Duodenal mucosa (tissue), 2 donors: ENCODE measurements around the gene TEX30.
A peak's percentile ranks its signal among the peaks of the same experiment; 100 is the strongest.
"Not testable (repeated sequence)": the region's sequence is repeated elsewhere in the genome, so short reads cannot be mapped to it uniquely, and the experiment has no call there.

ENCODE experiments used
- H3K27ac ChIP-seq: one replicate; pipeline ENCODE4 v1.7.0; 2013; ENCODE audit warnings: low read depth, low read length
- H3K27me3 ChIP-seq, 2 donors: one replicate each; pipeline ENCODE4 v1.7.0; 2013; ENCODE audit warnings: low read length in 2 of 2, control low read depth in 1 of 2; ENCODE audit not compliant: insufficient read depth in 2 of 2, control insufficient read depth in 1 of 2
- H3K36me3 ChIP-seq, 2 donors: one replicate each; pipeline ENCODE4 v1.7.0; 2013; ENCODE audit warnings: low read length in 2 of 2, control low read depth in 1 of 2; ENCODE audit not compliant: insufficient read depth in 2 of 2, control insufficient read depth in 1 of 2
- H3K4me1 ChIP-seq, 2 donors: one replicate each; pipeline ENCODE4 v1.7.0; 2013; ENCODE audit warnings: low read length in 2 of 2, control low read depth in 1 of 2; ENCODE audit not compliant: insufficient read depth in 2 of 2, control insufficient read depth in 1 of 2
- H3K4me3 ChIP-seq, 2 donors: one replicate each; pipeline ENCODE4 v1.7.0; 2013; ENCODE audit warnings: low read length in 2 of 2, low read depth in 1 of 2
- H3K9ac ChIP-seq, 2 donors: one replicate each; pipeline ENCODE4 v1.7.0; 2013; ENCODE audit warnings: low read length in 2 of 2, low read depth in 1 of 2
- H3K9me3 ChIP-seq, 2 donors: one replicate each; pipeline ENCODE4 v1.7.0; 2013; ENCODE audit warnings: low read length in 2 of 2, control low read depth in 1 of 2; ENCODE audit not compliant: control insufficient read depth in 1 of 2

The TEX30 gene

DNA sequence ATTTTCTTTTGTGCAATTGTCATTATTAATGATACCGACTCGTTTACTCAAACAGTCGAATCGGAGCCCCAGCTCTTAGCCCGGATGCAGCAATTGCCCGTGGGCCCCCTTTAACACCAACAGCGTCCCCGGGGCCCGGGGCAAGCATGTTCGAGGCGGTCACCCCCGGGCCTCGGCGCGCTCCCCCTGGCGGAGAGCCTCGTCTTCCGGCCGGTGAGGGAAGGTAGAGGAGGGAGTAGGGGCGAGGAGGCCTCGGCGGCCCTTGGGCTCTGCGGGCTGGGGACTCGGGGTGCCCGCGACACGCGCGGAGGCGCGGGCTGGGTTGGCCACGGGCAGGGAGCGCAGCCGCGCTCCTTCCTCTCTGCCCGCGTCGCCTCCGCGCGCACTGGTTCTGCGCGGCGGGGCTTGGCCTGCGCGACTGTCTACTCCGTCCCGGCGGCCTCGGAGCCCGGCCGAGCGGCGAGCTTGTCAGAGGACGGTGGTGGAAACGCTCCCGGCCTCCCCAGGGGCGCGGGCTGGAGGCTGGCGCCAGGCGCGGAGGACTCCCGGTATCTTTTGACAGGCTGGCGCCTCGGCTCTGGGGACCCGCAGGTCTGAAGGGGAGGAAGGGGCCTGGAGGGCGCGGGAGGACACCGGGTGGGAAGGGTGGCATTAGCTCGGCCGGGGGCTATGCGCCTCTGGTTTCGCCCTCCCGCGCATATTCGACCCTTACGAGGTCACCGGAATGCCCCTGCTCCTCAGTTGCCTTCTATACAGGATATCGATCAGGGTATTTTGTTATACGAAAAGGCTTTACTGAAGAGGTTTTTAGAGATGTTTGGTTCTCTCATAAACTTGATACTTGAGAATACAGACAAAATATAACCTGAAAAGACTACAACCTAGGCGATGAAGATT lies 26.8 kb upstream of the TEX30 start:
- no peaks in the 10 kb centered on the region for H3K27me3 ChIP-seq
- H3K9ac ChIP-seq, result peak overlapping the region; percentile 59 to 73
- peaks cover 0 to 8% of the 10 kb centered on the region in 2 donors for H3K4me1 ChIP-seq
- peak overlapping the region; percentile 87 for H3K4me3 ChIP-seq
- H3K27ac ChIP-seq, result peak overlapping the region; percentile 73
- H3K36me3 ChIP-seq, result no peaks in the 10 kb centered on the region
- H3K9me3 ChIP-seq, result no peaks in the 10 kb centered on the region

- peak overlapping the region; percentile 87 for H3K4me3 ChIP-seq
- peak overlapping the region; percentile 73 for H3K27ac ChIP-seq
- no peaks in the 10 kb centered on the region for H3K9me3 ChIP-seq
- no peaks in the 10 kb centered on the region for H3K27me3 ChIP-seq
- no peaks in the 10 kb centered on the region for H3K36me3 ChIP-seq
- peak overlapping the region; percentile 59 to 73 for H3K9ac ChIP-seq
- peaks cover 0 to 8% of the 10 kb centered on the region in 2 donors for H3K4me1 ChIP-seq
These were observed 26.0 kb upstream of the TEX30 start for GRCh38 chr13:102799426-102800144.

DNA sequence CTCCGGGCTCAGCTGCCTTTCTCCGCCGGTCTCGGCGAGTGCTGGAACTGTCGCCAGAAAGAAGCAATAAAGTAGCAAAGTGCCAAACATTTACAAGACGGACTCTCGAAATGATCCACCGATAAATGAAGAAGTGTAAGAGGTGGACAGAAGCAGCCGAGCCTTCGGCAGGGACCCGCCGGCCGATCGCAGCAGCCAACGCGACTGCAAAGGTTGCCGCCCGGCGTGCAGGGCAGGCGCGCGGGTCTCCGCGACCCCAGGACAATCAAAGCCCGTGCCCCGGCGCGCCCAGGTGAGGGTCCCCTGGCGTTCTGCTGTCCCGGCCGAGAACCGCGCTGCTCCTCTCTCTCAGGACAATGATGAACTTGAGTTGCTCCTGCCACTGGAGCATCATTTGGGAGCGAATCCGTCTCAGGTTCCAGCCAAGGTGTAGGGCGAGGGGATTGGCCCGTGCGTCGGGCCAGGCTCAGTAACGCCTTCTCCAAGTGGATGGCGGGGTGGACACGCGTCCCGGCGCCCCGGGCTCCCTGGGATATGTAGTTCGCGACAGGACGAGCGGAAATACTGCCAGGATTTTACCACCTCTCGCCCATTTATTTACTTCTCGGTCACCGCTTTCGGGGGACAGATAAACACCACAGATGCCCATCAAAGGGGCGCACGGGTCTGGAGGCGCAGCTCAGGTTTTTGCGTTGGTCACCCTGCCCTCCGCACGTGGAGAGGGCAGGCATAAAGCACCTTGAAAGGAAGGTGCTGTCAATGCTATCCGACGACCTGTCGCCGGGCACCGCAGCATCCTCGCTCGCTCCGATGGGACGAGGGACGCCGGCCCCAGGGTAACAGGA lies 25.2 kb upstream of the TEX30 start, which contains the start of the genes BIVM and POGLUT2:
Gene BIVM, plus strand, starts transcription at position 539 of the 845 bp plus-strand sequence. CDS start 8,149 bp downstream, outside the sequence.
Gene POGLUT2, minus strand, starts transcription at position 396 of the 845 bp plus-strand sequence. Its CDS starts 306 bp downstream, at position 90.
- peaks cover 0 to 8% of the 10 kb centered on the region in 2 donors for H3K4me1 ChIP-seq
- peak within 1 kb of the TSS; percentile 73 for H3K27ac ChIP-seq
- H3K27me3 ChIP-seq, result no peaks in the 10 kb centered on the region
- H3K4me3 ChIP-seq, result peak within 1 kb of the TSS; percentile 87
- H3K36me3 ChIP-seq, result no peaks in the 10 kb centered on the region
- H3K9me3 ChIP-seq, result no peaks in the 10 kb centered on the region
- peak within 1 kb of the TSS; percentile 59 to 73 for H3K9ac ChIP-seq

DNA sequence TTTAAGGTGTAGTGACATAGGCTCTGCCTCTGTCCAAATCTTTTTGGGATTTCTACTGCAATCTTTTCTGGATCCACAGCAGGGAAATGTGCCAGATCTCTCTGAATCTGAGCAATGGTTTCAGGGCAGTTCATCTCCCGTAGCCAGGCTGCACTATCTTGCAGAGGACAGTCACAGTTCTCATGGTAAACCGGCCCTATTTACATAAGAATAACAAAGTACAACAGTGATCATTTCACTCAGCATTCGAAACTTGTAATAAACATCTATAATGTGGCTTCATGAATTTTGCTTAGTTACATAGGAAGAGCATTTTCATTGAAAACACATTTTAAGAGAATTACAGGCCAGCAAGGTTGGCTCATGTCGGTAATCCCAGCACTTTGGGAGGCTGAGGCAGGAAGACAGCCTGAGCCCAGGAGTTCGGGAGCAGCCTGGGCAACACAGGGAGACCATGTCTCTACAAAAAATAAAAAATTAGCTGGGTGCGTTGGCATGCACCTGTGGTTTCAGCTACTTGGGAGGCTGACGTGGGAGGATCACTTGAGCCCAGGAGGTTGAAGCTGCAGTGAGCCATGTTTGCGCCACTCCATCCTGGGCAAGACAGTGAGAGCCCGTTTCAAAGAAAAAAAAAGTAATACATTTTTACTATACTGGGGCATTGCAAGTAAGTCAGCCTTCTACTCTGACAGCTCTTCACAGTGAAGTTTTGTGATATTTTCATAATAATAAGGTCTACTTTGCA lies 20.2 kb upstream of the TEX30 start:
- no peaks in the 10 kb centered on the region for H3K9me3 ChIP-seq
- H3K27ac ChIP-seq, result no peak overlapping the region
- no peaks in the 10 kb centered on the region for H3K27me3 ChIP-seq
- H3K36me3 ChIP-seq, result peaks cover 0 to 10% of the 10 kb centered on the region in 2 donors
- H3K9ac ChIP-seq, result no peak overlapping the region
- peaks cover 0 to 4% of the 10 kb centered on the region in 2 donors for H3K4me1 ChIP-seq
- H3K4me3 ChIP-seq, result no peak overlapping the region

DNA sequence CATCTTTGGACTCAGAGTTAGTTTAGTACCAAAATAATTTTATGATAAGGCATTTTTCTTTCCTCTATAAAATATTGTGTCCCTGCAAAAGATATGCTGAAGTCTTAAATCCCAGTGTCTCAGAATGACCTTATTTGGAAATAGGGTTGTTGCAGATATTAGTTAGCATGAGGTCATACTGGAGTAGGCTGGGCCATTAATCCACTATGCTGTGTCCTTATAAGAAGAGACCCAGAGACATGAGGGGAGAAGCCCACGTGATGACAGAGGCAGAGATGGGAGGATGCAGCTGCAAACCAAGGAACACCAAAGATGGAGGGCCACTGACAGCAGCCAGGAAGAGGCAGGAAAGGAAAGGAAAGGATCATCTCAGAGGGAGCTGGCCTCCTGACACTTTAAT lies 18.8 kb upstream of the TEX30 start:
- Histone ChIP-seq H3K27ac (no peak overlapping the region), H3K9ac (no peak overlapping the region), H3K27me3 (no peaks in the 10 kb centered on the region), H3K4me1 (no peaks in the 10 kb centered on the region), H3K9me3 (no peaks in the 10 kb centered on the region), H3K4me3 (no peak overlapping the region), H3K36me3 (peaks cover 0 to 10% of the 10 kb centered on the region in 2 donors)

- H3K27me3 ChIP-seq, result no peaks in the 10 kb centered on the region
- H3K36me3 ChIP-seq, result peaks cover 0 to 10% of the 10 kb centered on the region in 2 donors
- no peak overlapping the region for H3K27ac ChIP-seq
- no peak overlapping the region for H3K4me3 ChIP-seq
- H3K4me1 ChIP-seq, result no peaks in the 10 kb centered on the region
- no peak overlapping the region for H3K9ac ChIP-seq
- H3K9me3 ChIP-seq, result no peaks in the 10 kb centered on the region
These were observed 15.1 kb upstream of the TEX30 start for GRCh38 chr13:102788683-102789082.

DNA sequence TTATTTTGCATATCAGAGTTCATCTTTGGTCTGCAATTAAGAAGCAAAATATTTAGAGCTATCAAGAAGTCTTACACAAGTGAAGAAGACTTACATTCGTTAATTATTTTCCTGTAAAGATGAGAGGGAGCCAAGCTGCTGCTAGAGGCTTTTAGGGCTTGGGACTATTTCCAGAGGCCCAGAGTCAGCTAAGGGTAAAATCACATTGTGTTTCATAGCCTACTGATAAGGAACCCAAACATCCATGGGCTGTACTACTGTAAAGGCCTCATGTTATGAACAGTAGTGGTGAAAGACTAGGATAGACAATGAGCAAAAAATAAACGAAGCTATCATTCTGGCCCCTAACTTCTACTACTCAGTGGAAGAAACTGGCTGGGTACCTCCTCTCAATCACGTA lies 10.9 kb upstream of the TEX30 start:
- no peak overlapping the region for H3K4me3 ChIP-seq
- H3K9me3 ChIP-seq, result no peaks in the 10 kb centered on the region
- H3K27ac ChIP-seq, result no peak overlapping the region
- no peaks in the 10 kb centered on the region for H3K4me1 ChIP-seq
- H3K36me3 ChIP-seq, result no peaks in the 10 kb centered on the region
- no peak overlapping the region for H3K9ac ChIP-seq
- no peaks in the 10 kb centered on the region for H3K27me3 ChIP-seq

- no peaks in the 10 kb centered on the region for H3K27me3 ChIP-seq
- no peaks in the 10 kb centered on the region for H3K36me3 ChIP-seq
- H3K4me1 ChIP-seq, result no peaks in the 10 kb centered on the region
- H3K4me3 ChIP-seq, result no peak overlapping the region
- no peak overlapping the region for H3K9ac ChIP-seq
- no peak overlapping the region for H3K27ac ChIP-seq
- H3K9me3 ChIP-seq, result no peaks in the 10 kb centered on the region
These were observed 8.0 kb upstream of the TEX30 start for GRCh38 chr13:102781591-102781990.

DNA sequence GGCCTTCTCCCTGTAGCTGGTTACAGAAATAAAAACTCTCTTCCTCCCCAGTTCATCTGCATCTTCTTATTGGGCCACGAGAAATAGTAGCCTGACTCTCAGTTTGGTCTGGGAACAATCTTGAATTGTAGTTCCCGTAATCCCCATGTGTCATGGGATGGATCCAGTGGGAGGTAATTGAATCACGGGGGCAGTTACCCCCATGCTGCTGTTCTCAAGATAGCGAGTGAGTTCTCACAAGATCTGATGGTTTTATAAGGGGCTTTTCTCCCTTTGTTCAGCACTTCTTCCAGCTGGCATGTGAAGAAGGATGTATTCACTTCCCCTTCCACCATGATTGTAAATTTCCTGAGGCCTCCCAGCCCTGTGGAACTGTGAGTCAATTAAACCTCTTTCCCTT lies 7.1 kb upstream of the TEX30 start:
- H3K9me3 ChIP-seq, result not testable (repeated sequence)

More for the DNA sequence above, 7.1 kb upstream of the TEX30 start:
- H3K4me1 ChIP-seq, H3K36me3 ChIP-seq, H3K9ac ChIP-seq, H3K27ac ChIP-seq, H3K27me3 ChIP-seq, H3K4me3 ChIP-seq: not testable (repeated sequence)
